Measurements from ENCODE around the gene ADORA2A.

DNA sequence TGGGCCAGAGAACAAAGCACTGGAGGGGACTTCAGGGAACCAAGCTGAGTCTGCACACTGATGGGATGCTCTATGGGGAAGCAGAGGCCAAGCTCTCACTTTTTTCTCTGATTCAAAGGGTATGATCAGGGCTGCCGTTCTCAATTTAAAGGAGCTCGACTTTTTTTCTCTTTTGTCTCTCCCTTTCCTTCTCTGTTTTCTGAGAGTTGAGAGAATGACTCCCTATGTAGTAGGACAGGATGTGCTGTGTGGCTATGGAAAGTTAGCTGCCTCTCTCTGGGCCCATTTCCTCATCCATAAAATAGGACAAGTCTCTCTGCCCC lies 7.9 kb downstream of the ADORA2A start:
- TF ChIP-seq, protein P1, sequence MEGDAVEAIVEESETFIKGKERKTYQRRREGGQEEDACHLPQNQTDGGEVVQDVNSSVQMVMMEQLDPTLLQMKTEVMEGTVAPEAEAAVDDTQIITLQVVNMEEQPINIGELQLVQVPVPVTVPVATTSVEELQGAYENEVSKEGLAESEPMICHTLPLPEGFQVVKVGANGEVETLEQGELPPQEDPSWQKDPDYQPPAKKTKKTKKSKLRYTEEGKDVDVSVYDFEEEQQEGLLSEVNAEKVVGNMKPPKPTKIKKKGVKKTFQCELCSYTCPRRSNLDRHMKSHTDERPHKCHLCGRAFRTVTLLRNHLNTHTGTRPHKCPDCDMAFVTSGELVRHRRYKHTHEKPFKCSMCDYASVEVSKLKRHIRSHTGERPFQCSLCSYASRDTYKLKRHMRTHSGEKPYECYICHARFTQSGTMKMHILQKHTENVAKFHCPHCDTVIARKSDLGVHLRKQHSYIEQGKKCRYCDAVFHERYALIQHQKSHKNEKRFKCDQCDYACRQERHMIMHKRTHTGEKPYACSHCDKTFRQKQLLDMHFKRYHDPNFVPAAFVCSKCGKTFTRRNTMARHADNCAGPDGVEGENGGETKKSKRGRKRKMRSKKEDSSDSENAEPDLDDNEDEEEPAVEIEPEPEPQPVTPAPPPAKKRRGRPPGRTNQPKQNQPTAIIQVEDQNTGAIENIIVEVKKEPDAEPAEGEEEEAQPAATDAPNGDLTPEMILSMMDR (IDR thresholded peaks at IDR 0.05; ENCODE audit: insufficient read depth, low read length), result no peak
- TF ChIP-seq POLR2AphosphoS5 (IDR thresholded peaks at IDR 0.05; ENCODE audit: low read depth) (no peak), GABPA (IDR thresholded peaks at IDR 0.05; ENCODE audit: low read depth) (no peak), SPI1 (IDR thresholded peaks at IDR 0.05; ENCODE audit: borderline replicate concordance, low read depth) (no peak)
- TF ChIP-seq, protein P2, sequence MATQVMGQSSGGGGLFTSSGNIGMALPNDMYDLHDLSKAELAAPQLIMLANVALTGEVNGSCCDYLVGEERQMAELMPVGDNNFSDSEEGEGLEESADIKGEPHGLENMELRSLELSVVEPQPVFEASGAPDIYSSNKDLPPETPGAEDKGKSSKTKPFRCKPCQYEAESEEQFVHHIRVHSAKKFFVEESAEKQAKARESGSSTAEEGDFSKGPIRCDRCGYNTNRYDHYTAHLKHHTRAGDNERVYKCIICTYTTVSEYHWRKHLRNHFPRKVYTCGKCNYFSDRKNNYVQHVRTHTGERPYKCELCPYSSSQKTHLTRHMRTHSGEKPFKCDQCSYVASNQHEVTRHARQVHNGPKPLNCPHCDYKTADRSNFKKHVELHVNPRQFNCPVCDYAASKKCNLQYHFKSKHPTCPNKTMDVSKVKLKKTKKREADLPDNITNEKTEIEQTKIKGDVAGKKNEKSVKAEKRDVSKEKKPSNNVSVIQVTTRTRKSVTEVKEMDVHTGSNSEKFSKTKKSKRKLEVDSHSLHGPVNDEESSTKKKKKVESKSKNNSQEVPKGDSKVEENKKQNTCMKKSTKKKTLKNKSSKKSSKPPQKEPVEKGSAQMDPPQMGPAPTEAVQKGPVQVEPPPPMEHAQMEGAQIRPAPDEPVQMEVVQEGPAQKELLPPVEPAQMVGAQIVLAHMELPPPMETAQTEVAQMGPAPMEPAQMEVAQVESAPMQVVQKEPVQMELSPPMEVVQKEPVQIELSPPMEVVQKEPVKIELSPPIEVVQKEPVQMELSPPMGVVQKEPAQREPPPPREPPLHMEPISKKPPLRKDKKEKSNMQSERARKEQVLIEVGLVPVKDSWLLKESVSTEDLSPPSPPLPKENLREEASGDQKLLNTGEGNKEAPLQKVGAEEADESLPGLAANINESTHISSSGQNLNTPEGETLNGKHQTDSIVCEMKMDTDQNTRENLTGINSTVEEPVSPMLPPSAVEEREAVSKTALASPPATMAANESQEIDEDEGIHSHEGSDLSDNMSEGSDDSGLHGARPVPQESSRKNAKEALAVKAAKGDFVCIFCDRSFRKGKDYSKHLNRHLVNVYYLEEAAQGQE (IDR thresholded peaks at IDR 0.05; ENCODE audit: insufficient replicate concordance, low read depth), result no peak

Data from HL-60 (cell line).